Measurements from ENCODE around the gene DCLK1. TPM values are rescaled to one million over a fixed set of nuclear protein-coding genes. Genes with fewer than 3 reads are reported as not detected.

The DCLK1 gene
- total RNA-seq, 4 donors from 2014 or later = 11.9 to 26.4 (median 15.5) TPM

- H3K36me3 ChIP-seq = no peaks in the 10 kb centered on the region
- DNase-seq = no peak
- no peak overlapping the region for H3K27ac ChIP-seq
- intact Hi-C loops (cut with DNase I) = no loop called here
- H3K27me3 ChIP-seq = no peaks in the 10 kb centered on the region
- H3K4me1 ChIP-seq = peaks cover 6 to 14% of the 10 kb centered on the region in 2 donors
- H3K9me3 ChIP-seq = no peaks in the 10 kb centered on the region
- 86 to 87% methylated on average over 5 of the region's 5 CpGs for WGBS, 2 donors
- no peak overlapping the region for H3K4me3 ChIP-seq (replicated peaks in 1 of 3)
- no peak for TF ChIP-seq POLR2A (IDR thresholded peaks at IDR 0.05)
- TF ChIP-seq CTCF (IDR thresholded peaks at IDR 0.05) = no peak
Observed at GRCh38 chr13:35961461-35962220, 169.5 kb downstream of the DCLK1 start.

GRCh38 chr13:35961002-35961401, 170.2 kb downstream of the DCLK1 start:
- TF ChIP-seq POLR2A (IDR thresholded peaks at IDR 0.05) (no peak), CTCF (IDR thresholded peaks at IDR 0.05) (no peak)
- intact Hi-C loops (cut with DNase I) = no loop called here
- H3K27ac ChIP-seq = no peak overlapping the region
- no peaks in the 10 kb centered on the region for H3K27me3 ChIP-seq
- DNase-seq = no peak
- H3K9me3 ChIP-seq = no peaks in the 10 kb centered on the region
- no peak overlapping the region for H3K4me3 ChIP-seq (replicated peaks in 1 of 3)
- H3K4me1 ChIP-seq = peaks cover 6 to 14% of the 10 kb centered on the region in 2 donors
- no peaks in the 10 kb centered on the region for H3K36me3 ChIP-seq

- no peaks in the 10 kb centered on the region for H3K4me1 ChIP-seq
- WGBS, 2 donors = 84 to 85% methylated on average over 2 of the region's 2 CpGs
- no peaks in the 10 kb centered on the region for H3K27me3 ChIP-seq
- no peak overlapping the region for H3K4me3 ChIP-seq (replicated peaks in 1 of 3)
- intact Hi-C loops (cut with DNase I) = no loop called here
- TF ChIP-seq CTCF (IDR thresholded peaks at IDR 0.05) = no peak
- TF ChIP-seq POLR2A (IDR thresholded peaks at IDR 0.05) = no peak
- no peak for DNase-seq
- H3K9me3 ChIP-seq = no peaks in the 10 kb centered on the region
- no peak overlapping the region for H3K27ac ChIP-seq
- no peaks in the 10 kb centered on the region for H3K36me3 ChIP-seq
Observed at GRCh38 chr13:35957996-35958395, 173.2 kb downstream of the DCLK1 start.

- Histone ChIP-seq H3K27ac (no peak overlapping the region), H3K9me3 (no peaks in the 10 kb centered on the region), H3K4me1 (no peaks in the 10 kb centered on the region), H3K27me3 (no peaks in the 10 kb centered on the region), H3K36me3 (no peaks in the 10 kb centered on the region), H3K4me3 (replicated peaks in 1 of 3) (no peak overlapping the region)
- WGBS, 2 donors = 79 to 83% methylated on average over 1 of the region's 1 CpG
- TF ChIP-seq POLR2A (IDR thresholded peaks at IDR 0.05) (no peak), CTCF (IDR thresholded peaks at IDR 0.05) (no peak)
- DNase-seq = no peak
- intact Hi-C loops (cut with DNase I) = no loop called here
Observed at GRCh38 chr13:35957241-35957731, 173.9 kb downstream of the DCLK1 start.

- intact Hi-C loops (cut with DNase I) = no loop called here
- H3K9me3 ChIP-seq = no peaks in the 10 kb centered on the region
- no peak for TF ChIP-seq CTCF (IDR thresholded peaks at IDR 0.05)
- no peak for TF ChIP-seq POLR2A (IDR thresholded peaks at IDR 0.05)
- H3K36me3 ChIP-seq = no peaks in the 10 kb centered on the region
- H3K27me3 ChIP-seq = no peaks in the 10 kb centered on the region
- H3K4me3 ChIP-seq (replicated peaks in 1 of 3) = no peak overlapping the region
- no peaks in the 10 kb centered on the region for H3K4me1 ChIP-seq
- no peak overlapping the region for H3K27ac ChIP-seq
- no peak for DNase-seq
Observed at GRCh38 chr13:35956074-35956473, 175.1 kb downstream of the DCLK1 start.
